Hippocampal formation (tissue), 2 donors: ENCODE measurements around the gene UBE2M.
"Not testable (repeated sequence)": the region's sequence is repeated elsewhere in the genome, so short reads cannot be mapped to it uniquely, and the experiment has no call there.

Source experiments
- DNase-seq, 2 donors: peaks; one replicate each; lab custom pipeline; 2025; lab: John Stamatoyannopoulos, UW

The UBE2M gene

GRCh38 chr19:58539169-58539559 lies 19.2 kb downstream of the UBE2M start:
- not testable (repeated sequence) for DNase-seq

GRCh38 chr19:58538257-58539168 lies 19.9 kb downstream of the UBE2M start:
- no peak for DNase-seq

DNA sequence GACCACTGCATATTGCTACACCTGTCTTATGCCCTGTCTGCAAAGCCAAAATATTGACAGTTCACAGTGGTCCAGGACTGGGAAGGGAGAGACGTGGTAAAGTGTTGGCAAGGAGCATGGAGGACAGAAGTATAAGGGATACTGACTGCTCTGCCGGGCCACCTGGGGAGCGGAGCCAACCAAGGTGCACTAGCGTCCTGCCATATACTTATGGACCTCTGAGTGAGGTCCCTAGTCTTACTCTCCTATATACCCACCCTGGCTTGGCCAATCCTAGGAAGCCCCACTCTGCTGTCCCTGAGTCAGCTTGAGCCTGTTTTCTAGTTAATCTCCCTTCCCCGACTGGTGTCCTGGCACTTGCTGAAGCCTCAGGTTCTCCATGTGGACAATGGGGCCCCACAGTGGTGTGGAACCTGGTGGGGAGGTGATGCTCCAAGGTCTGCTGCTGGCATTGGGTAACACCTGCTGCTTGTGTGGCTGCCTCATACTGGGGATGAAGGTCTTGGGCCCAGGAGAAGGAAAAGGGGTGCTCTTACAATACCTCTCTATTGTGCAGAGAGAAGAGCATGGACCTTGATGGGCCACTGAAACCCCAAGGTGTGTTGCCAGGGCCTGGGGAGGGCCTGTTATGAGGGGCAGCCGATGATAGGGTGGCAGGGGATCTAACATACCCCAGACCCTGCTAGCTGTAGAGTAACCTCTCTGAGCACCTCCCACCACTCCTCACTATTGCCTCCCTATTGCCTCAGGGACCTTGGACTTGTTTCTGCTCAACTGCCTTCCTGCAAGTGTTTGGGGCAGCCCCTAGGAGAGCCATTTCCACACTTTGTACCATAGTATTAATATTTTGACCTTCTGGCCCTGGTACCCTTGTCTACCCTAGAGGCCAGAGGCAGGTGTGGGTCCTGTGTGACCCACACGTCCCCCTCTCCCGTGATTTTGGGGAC lies 21.3 kb downstream of the UBE2M start:
- DNase-seq = no peak

DNA sequence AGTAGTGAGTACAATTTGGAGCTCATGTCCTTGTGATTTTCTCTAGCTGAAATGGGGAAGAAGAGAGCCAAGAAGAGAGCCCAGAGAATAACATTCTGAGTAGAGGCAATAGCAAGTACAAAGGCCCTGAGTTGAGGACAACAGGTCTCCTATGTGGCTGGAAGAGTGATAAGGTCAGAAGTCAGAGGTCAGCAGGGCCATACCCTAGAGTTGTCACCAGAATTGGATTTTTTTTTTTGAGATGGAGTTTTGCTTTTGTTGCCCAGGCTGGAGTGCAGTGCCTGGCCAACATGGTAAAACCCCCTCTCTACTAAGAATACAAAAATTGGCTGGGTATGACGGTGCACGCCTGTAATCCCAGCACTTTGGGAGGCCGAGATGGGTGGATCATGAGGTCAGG lies 22.6 kb downstream of the UBE2M start:
- no peak for DNase-seq

DNA sequence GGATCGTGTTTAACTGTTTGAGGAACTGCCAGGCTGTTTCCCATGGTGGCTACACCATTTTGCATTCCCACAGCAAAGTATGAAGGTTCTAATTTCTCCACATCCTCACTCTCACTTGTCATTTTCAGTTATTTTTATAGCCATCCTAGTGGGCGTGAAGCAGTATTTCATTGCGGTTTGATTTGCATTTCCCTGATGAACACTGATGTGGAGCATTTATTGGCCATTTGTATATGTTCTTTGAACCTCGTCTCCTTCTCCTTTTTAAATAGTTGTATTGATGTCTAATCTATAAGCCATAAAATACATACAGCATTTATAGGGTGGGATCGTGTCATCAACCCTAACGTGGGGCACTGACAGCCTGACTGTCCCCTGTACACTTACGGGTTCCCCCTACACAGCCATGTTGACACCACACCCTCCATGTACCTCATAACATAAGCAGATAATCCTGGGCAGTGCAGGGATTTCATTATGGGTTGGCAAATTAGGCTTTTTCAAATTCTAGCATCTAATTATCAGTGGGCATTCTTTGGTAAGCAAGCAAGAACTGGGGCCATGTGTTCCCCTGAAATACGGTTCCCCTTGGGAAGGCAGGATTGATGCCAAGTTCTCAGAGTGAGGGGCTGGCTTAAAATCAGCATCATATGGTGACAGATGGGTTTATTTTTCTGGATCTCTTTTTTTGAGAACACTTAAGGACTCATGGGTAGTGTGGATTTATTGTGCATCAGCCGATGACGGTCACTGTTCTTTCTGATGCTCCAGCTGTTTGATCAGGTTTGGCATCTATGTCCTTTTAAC lies 27.2 kb downstream of the UBE2M start:
- no peak for DNase-seq

- DNase-seq = no peak
Measured at GRCh38 chr19:58529405-58529804, 29.0 kb downstream of the UBE2M start.

- DNase-seq = no peak
Measured at GRCh38 chr19:58522709-58523108, 35.7 kb downstream of the UBE2M start.

DNA sequence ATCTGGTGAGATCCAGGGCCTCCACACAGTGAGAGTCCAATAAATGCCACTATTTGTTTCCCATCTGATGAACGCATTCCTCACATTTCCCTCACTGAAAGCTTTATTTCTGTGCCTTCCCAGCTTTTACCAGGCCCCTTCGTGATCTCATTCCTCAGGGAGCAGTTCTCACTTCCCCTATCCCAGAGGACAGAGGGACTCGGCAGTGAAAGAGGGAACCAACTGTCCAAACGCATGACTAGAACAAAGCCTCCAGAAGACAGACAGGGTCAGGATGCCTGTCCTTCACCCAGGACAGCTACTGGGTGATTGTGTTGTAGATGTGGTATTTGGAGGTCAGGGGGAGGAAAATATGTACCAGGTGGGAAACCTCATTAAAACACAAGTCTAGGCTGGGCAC lies 36.8 kb downstream of the UBE2M start:
- DNase-seq = no peak

GRCh38 chr19:58520257-58520599 lies 38.2 kb downstream of the UBE2M start:
- DNase-seq = no peak

DNA sequence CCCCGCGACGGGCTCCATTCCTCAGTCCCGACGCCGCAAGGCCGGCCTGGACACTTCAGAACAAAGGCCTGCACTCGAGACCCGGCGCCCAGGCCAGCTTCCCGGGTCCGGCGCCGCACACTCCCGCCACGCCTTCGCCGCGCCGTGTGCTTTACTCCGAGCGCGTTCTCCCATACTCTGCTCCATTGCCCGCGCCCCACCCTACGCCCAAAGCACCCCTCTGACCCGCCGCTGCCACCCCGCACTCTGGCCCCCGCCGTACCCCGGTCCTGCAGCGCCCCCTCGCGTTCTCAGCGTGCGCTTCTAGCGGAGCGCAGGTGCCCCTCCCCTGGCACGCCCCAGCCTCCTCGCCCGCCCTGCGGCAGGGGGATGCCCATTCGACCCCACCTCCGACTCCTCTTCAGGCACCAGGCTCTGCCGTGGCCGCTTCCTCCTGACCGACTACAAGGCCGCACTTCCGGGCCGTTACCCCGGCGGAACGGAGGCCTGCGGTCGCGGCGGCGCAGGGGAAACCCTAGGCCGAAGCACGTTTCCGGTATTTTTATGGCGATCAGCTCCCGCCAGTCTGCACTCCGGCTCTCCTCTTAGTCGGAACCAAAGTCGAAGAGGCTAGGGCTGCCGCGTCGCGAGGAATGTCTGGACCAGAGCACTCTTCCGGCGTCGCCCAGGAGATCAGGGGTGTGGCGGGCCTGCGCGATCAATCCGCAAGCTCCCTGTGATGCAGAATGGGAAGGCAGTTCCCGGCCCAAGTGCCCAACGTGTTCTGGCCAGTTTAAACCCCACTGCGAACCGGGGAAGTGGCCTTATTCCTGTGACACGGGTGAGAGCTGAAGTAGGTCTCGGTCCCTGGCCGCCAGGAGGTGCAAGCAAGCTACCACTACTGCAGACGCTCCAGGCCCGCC lies 38.8 kb downstream of the UBE2M start, which contains the start of gene ZBTB45:
Gene ZBTB45, minus strand, starts transcription at position 456 of the 902 bp plus-strand sequence. CDS start 2,137 bp downstream, outside the sequence.
- DNase-seq = peak; percentile 90 to 97

GRCh38 chr19:58519087-58519354 lies 39.4 kb downstream of the UBE2M start:
- peak; percentile 51 to 72 for DNase-seq

DNA sequence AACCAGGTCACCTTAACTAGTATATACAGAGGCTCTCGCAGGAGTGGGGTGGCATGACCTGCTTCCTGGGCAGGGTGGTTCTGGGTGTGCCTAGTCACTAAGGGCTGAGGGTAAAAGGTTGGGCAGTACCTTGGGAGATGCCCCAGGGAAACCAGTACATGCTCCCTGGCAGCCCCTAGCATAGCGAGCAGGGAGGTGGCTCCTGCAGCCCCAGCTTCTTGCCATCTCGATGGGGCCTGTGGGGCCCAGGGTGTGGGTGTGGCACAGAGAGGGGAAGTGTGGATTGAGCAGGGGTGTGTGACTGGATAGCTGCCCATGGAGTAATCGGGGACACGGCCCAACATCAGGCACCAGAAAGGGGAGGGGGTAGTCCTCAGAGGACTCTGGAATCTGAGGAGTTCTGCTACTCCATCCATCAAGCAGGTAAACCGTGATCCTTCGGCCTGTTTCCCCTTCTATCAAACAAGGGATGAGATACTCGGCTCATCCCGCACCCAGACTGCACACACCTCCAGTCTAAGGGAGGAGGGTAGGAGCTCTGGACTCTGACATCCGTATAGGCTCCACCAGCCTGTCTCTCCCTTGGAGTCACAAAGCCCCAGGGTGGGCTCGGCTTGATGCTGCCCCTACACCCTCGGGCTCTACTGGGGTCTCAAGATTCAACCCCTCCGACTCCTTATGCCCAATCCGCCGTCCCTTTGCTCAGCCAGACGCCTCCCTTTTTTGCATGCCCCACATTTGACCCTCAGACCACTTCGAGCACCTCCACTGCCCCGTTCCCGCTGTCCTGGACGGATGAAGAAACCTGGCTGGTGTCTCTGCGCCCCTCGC lies 39.9 kb downstream of the UBE2M start:
- no peak for DNase-seq

DNA sequence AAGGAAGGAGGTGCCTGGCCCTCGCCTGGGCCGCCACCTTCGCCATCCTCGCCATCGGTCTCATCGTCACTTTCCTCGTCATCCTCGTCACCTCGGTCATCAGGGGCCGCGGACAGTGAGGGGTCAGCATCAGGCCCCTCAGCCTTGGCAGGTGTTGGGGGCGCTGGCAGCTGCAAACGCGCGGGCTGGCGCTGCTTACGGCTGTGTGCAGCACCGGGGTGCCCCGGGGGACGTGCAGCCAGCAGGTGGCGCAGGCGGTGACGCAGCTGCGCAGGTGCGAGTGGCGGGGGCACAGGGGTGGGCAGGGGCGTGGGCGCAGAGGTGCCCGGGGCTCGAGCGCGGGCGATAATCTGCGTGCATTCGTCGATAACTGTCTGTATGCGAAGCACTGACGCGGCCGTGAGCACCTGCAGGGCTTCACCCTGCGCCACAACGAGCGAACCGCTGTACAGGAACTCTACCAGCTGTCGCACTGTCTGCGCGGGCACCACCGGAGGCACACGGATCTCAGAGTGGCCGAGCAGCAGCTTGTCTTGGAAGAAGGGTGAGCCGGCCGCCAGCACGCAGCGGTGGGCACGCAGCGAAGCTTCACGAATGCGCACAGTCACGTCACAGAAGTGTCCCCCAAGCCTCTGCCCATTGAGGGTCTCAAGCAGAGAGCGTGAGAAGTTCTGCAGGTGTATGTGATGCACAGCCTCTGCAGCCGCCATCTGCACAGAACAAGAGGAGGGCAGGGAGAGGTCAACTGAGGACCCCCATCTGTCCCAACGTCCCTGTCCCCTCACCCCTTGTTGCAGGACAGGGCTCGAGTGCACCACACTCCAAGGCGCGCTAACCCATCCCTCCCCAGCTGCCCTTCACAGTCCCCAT lies 41.2 kb downstream of the UBE2M start:
- no peak for DNase-seq

GRCh38 chr19:58516246-58516836 lies 42.1 kb downstream of the UBE2M start:
- DNase-seq = no peak

GRCh38 chr19:58515259-58515658 lies 43.2 kb downstream of the UBE2M start:
- DNase-seq = no peak

- DNase-seq = no peak
Measured at GRCh38 chr19:58514564-58515022, 43.8 kb downstream of the UBE2M start.

- DNase-seq = peak; percentile 26 to 63
Measured at GRCh38 chr19:58513694-58514563, 44.5 kb downstream of the UBE2M start.
